ENCODE results near the gene TMEM187.
A peak's percentile ranks its signal among the peaks of the same experiment; 100 is the strongest.
"Not testable (repeated sequence)": the region's sequence is repeated elsewhere in the genome, so short reads cannot be mapped to it uniquely, and the experiment has no call there.

Gene TMEM187

GRCh38 chrX:153973127-153974002 lies 811 bp downstream of the TMEM187 start:
- no peak for DNase-seq

DNA sequence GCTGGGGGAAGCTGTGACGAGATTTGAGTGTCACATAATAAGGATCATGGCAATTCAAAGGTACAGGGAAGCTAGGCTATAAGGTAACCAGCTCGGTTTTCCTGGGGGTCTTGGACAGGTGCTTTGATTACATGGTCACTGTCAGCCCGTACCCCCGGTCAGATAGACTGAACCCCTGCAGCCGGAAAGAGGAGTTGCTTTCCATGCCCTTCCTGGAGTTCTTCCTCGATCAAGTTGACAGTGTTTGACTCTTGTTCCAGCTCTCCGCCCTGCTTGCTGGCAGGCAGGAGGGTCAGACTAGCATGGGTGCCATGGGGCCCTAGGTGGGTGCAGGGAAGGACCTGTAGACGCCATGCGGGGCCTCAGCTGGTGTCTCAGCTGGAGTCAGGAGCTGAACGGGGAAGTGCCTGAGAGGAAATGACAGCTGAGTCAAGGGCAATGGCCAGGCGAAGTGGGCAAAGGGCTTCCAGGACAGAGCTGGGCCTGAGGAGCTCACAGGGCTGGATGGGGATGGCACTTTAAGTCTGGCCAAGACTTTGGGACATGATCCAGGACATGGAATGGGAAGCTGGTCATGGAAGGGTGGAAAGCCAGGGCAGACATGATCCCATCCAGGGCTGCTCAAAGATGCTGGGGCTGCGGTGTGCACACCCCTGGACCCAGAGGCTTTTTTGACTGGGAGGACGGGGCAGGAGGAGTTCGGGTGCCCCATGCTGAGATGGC lies 1.6 kb downstream of the TMEM187 start:
- no peak for DNase-seq

DNA sequence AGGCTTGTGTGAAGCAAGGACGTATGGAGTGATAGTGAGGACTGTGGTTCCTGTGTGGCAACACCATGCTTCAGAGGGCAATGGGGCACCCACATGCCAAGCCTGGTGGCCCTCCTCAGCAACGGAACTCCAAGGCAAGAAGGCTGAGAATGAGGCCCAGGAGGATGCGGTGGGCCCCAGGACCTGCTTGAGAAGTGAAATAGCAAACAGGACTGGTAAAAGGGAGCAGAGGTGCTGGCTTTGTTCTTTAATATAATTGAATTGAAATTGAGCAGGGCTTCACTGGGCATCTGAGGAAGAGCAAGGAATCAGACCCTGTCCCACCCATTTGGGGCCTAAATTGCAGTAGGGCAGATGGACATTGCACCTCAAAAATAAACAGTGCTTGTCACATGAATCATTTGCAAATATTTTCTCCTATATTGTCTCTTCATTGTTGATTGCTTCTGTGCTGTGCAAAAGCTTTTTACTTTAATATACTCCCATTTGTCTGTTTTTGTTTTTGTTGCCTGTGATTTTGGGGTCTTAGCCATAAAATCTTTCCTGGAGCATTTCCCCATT lies 2.3 kb downstream of the TMEM187 start:
- no peak for DNase-seq

GRCh38 chrX:153980394-153980793 lies 7.8 kb downstream of the TMEM187 start:
- DNase-seq: peak in 1 of 5 donors; percentile 38

GRCh38 chrX:153981231-153981630 lies 8.7 kb downstream of the TMEM187 start:
- DNase-seq: peak in 1 of 5 donors; percentile 17

DNA sequence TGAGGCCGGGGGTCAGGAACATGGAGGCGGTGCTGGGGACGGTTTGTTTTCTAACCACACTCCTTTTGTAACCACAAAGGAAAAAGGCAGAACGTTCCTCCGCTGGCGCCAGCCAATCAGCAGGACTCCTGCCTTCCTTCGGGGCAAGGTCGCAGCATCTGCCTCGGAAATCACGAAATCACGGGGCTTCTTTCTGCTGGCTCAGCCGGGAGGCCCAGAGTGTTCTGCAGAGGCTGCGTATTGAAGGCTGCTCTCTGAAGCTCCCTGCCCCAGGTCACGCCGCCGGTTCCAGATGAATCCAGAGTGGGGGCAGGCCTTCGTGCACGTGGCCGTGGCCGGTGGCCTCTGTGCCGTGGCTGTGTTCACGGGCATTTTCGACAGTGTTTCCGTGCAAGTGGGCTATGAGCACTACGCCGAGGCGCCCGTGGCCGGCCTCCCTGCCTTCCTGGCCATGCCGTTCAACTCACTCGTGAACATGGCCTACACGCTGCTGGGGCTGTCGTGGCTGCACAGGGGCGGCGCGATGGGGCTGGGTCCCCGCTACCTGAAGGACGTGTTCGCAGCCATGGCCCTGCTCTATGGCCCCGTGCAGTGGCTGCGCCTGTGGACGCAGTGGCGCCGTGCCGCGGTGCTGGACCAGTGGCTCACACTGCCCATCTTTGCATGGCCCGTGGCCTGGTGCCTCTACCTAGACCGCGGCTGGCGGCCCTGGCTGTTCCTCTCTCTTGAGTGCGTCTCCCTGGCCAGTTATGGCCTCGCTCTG lies 9.4 kb downstream of the TMEM187 start:
- peak; percentile 22 to 88 (median 47) for DNase-seq

- peak in 1 of 5 donors; percentile 17 for DNase-seq
Measured at GRCh38 chrX:153983321-153983801, 10.8 kb downstream of the TMEM187 start.

GRCh38 chrX:153984351-153985178 lies 12.0 kb downstream of the TMEM187 start:
- peak in 1 of 5 donors; percentile 47 for DNase-seq

DNA sequence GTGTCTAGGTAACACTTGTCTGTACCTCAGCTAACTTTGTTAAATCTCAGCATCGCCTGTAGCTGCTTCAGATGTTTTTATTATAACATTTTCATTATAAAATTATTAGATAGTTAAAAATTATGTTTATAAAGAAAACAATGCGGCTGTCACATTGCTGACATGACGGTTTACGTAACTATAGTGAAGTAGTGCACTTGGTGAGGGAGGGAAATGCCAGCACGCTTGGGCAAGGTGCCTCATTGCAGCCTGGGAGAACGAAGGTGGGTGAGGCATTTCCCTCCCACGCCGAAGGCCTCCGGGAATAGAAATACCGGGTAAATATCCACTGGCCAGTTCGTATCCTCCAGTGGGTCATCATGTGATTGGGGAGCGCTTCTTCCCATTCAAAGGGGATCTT lies 15.9 kb downstream of the TMEM187 start:
- DNase-seq: no peak

- no peak for DNase-seq
Measured at GRCh38 chrX:153989973-153990655, 17.6 kb downstream of the TMEM187 start.

DNA sequence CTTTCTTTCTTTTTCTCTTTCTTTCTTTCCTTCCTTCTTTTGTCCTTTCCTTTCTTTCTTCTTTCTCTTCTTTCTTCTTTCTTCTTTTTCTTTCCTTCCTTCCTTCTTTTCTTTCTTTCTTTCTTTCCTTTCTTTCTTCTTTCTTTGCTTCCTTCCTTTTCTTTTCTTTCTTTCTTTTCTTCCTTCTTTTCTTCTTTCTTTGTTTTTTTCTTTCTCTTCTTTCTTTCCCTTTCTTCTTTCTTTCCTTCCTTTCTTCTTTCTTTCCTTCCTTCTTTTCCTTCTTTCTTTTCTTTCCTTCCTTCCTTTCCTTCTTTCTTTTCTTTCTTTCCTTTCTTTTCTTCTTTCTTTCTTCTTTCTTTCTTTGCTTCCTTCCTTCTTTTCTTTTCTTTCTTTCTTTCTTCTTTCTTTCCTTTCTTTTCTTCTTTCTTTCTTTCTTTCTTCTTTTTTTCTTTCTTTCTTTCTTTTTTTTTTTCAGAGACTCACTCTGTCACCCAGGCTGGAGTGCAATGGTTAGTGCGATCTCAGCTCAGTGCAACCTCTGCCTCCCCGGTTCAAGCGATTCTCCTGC lies 18.5 kb downstream of the TMEM187 start:
- no peak for DNase-seq

GRCh38 chrX:153992180-153992579 lies 19.6 kb downstream of the TMEM187 start:
- DNase-seq: no peak

- no peak for DNase-seq
Measured at GRCh38 chrX:153993079-153993478, 20.5 kb downstream of the TMEM187 start.

DNA sequence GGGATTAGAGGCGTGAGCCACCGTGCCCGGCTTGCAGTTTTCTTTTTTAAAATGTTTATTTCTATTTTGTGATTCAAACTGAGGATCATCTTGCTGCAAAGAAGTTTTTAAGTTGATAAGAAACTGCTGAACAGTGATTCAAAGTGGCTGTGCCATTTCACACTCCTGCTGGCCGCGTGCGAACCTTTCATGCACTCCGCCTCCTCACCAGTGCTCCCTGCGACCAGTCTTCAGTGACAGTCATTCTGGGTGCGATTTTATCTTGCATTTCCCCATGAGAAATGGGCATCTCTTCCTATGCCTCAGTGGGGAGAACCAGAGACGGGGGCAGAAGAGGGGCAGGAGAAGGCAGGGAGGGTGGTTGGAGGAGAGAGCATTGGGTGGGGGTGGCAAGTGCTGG lies 21.4 kb downstream of the TMEM187 start:
- DNase-seq: no peak

DNA sequence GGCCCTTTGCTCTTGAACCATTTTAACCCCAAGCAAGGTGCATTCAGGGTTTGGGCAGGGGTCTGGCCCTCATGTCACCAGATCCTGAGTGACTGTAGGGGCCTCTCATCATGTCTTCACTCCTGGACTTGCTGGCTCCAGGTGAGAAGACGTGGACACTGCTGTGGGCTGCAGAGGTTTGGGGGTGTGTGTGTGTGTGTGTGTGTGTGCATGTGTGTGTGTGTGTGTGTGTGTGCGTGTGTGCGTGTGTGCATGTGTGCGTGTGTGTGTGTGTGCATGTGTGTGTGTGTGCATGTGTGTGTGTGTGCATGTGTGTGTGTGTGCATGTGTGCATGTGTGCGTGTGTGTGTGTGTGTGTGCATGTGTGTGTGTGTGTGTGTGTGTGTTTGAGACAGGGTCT lies 21.8 kb downstream of the TMEM187 start:
- not testable (repeated sequence) for DNase-seq

DNA sequence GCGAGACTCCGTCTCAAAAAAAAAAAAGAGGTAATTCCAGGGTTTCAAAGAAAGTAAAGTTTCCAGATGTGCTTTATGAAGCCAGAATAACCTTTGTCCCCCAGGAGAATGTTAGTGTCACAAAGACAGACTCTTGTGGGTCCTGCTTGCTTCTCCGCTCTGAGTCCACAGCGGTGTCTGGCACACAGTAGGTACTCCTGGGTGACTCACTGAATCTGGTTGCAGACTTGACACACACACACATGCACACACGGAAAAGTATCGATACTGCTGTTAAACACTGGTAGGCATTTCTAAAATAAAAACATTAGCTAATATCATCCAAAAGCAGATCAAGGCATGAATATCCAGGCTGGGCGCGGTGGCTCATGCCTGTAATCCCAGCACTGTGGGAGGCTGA lies 22.9 kb downstream of the TMEM187 start:
- no peak for DNase-seq

- no peak for DNase-seq
Measured at GRCh38 chrX:153999359-154000037, 26.9 kb downstream of the TMEM187 start.

GRCh38 chrX:154000051-154000450 lies 27.5 kb downstream of the TMEM187 start:
- DNase-seq: no peak

GRCh38 chrX:154002215-154002719 lies 29.7 kb downstream of the TMEM187 start:
- peak in 1 of 5 donors; percentile 85 for DNase-seq

GRCh38 chrX:154004315-154004714 lies 31.8 kb downstream of the TMEM187 start:
- no peak for DNase-seq

Measured in T-helper 1 cell (primary cell).